GM08714 (cell line): ENCODE data around the gene SPHK1.

Experiments
- H3K4me3 ChIP-seq: fragments of 200-500 bp; sonication (Bioruptor generic); 2 replicates; pipeline ENCODE4 v1.5.1; 2014; ENCODE audit warnings: mild to moderate bottlenecking, low read length, inconsistent platforms
- ZNF274 ChIP-seq: IDR thresholded peaks from 2 replicates; pipeline ENCODE4 v1.6.1; 2012; ENCODE audit warnings: mild to moderate bottlenecking, low read depth, low read length

The SPHK1 gene

GRCh38 chr17:76402711-76403110 is 18.3 kb downstream of the SPHK1 start:
- no peak for TF ChIP-seq ZNF274

GRCh38 chr17:76404256-76404655 is 19.8 kb downstream of the SPHK1 start:
- no peak overlapping the region for H3K4me3 ChIP-seq
- no peak for TF ChIP-seq ZNF274

More at GRCh38 chr17:76402711-76403110, 18.3 kb downstream of the SPHK1 start:
- no peak overlapping the region for H3K4me3 ChIP-seq

- H3K4me3 ChIP-seq, result no peak overlapping the region
- TF ChIP-seq ZNF274, result no peak
Measured at GRCh38 chr17:76404976-76405563, 20.7 kb downstream of the SPHK1 start.

GRCh38 chr17:76405607-76405966 is 21.2 kb downstream of the SPHK1 start:
- H3K4me3 ChIP-seq, result no peak overlapping the region
- TF ChIP-seq ZNF274, result no peak

GRCh38 chr17:76405967-76406647 is 21.7 kb downstream of the SPHK1 start:
- TF ChIP-seq ZNF274, result no peak

GRCh38 chr17:76407509-76407908 is 23.1 kb downstream of the SPHK1 start:
- no peak overlapping the region for H3K4me3 ChIP-seq
- no peak for TF ChIP-seq ZNF274

More at GRCh38 chr17:76405967-76406647, 21.7 kb downstream of the SPHK1 start:
- no peak overlapping the region for H3K4me3 ChIP-seq

- no peak for TF ChIP-seq ZNF274
- H3K4me3 ChIP-seq, result no peak overlapping the region
Measured at GRCh38 chr17:76408037-76408849, 23.8 kb downstream of the SPHK1 start.

- H3K4me3 ChIP-seq, result no peak overlapping the region
- no peak for TF ChIP-seq ZNF274
Measured at GRCh38 chr17:76410328-76410965, 26.0 kb downstream of the SPHK1 start.

- H3K4me3 ChIP-seq, result no peak overlapping the region
- no peak for TF ChIP-seq ZNF274
Measured at GRCh38 chr17:76411247-76411646, 26.8 kb downstream of the SPHK1 start.

GRCh38 chr17:76414334-76415295 is 30.2 kb downstream of the SPHK1 start:
- no peak overlapping the region for H3K4me3 ChIP-seq
- TF ChIP-seq ZNF274, result no peak

GRCh38 chr17:76415786-76416185 is 31.4 kb downstream of the SPHK1 start:
- TF ChIP-seq ZNF274, result no peak
- no peak overlapping the region for H3K4me3 ChIP-seq

- no peak overlapping the region for H3K4me3 ChIP-seq
- TF ChIP-seq ZNF274, result no peak
Measured at GRCh38 chr17:76416457-76416856, 32.0 kb downstream of the SPHK1 start.

- H3K4me3 ChIP-seq, result no peak overlapping the region
- no peak for TF ChIP-seq ZNF274
Measured at GRCh38 chr17:76416899-76417298, 32.5 kb downstream of the SPHK1 start.
